Choroid plexus epithelial cell (primary cell): ENCODE measurements around the gene GTF3C4.

Experiments
- DNase-seq: peaks from one replicate; pipeline ENCODE4 v3.0.0-alpha.2; 2010; ENCODE audit warnings: low read depth
- H3K4me3 ChIP-seq: 2 replicates; pipeline ENCODE4 v1.5.1; 2011; ENCODE audit warnings: low read depth, mild to moderate bottlenecking, control low read depth, low read length, moderate library complexity
- TF ChIP-seq, protein P1 (sequence below): conservative IDR thresholded peaks from 2 replicates; pipeline ENCODE4 v1.5.1; 2011; ENCODE audit warnings: low read depth, mild to moderate bottlenecking, control low read depth, inconsistent platforms, low read length, moderate library complexity

Gene GTF3C4

DNA sequence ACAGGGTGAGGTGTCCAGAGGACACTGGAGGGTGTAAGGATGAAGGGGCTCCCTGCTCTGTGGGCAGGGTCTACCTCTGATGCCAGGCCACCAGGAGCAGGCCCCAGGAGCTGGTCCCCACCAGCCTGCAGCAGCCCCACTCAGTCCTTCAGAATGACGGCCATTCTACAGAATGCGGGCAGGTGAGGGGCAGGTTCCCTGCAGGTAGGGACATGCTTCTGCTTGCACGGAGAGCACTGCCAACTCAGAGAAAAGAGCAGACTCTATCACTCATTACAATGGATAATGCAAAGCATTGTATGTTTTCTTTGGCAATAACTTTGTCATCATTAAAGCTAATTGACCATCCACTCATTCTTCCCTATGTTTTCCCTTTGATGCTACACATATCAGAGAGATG is 39.5 kb upstream of the GTF3C4 start:
- no peak overlapping the region for H3K4me3 ChIP-seq
- TF ChIP-seq, protein P1, sequence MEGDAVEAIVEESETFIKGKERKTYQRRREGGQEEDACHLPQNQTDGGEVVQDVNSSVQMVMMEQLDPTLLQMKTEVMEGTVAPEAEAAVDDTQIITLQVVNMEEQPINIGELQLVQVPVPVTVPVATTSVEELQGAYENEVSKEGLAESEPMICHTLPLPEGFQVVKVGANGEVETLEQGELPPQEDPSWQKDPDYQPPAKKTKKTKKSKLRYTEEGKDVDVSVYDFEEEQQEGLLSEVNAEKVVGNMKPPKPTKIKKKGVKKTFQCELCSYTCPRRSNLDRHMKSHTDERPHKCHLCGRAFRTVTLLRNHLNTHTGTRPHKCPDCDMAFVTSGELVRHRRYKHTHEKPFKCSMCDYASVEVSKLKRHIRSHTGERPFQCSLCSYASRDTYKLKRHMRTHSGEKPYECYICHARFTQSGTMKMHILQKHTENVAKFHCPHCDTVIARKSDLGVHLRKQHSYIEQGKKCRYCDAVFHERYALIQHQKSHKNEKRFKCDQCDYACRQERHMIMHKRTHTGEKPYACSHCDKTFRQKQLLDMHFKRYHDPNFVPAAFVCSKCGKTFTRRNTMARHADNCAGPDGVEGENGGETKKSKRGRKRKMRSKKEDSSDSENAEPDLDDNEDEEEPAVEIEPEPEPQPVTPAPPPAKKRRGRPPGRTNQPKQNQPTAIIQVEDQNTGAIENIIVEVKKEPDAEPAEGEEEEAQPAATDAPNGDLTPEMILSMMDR: no peak
- no peak for DNase-seq

DNA sequence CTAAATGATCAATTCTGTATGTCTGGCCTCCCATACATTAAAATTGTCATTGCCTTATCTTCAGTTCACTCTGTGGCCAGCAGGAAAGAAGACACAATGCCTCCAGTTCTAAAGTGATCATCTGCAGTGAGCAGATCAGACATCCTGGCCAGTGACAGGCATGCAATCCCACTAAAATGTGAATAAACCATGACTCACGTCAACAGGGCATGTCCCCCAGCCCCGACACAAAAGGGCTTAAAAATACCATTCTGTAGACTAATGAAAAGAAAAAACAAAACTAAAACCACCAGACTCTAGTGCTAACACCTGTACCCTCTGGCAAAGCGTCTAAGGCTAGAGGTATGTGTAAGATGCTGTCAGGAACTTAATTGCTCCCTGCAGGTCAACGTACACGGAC is 39.0 kb upstream of the GTF3C4 start:
- DNase-seq: peak; percentile 47
- no peak overlapping the region for H3K4me3 ChIP-seq
- TF ChIP-seq, protein P1: peak; percentile 17

- DNase-seq: peak; percentile 22
- H3K4me3 ChIP-seq: no peak overlapping the region
- TF ChIP-seq, protein P1: no peak
Observed at GRCh38 chr9:132631685-132632084, 38.6 kb upstream of the GTF3C4 start.

DNA sequence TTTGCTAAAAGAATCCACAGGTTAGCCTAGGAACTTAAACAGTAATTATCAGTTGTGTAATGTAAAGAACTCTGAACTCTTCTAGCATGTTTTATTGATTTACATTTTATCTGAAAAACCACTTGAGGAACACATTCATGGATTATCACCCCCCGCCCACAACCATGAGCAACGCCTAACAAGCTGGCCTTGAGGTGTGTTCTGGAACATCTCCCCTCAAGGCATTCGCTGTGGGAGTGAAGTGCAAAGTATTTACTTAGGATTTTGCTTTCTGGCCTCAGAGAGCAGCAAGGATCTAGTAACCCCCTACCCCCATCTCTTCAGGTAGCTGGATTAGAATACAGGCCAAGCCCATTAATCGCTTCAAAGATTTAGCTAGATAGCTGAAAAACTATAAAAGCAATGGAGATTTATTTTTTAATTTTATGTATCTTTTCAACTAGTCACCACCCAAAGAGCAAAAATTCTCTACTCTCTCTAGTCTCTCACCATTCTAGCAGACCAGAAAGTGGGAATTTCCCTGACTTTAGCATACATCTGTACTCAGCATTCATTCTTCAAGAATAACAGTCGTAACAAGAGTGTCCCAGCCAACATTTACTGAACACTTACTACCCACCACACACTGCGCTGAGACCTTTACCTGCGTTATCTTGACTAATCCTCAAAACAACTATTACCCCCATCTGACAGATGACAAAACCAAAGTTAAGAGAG is 37.7 kb upstream of the GTF3C4 start:
- no peak overlapping the region for H3K4me3 ChIP-seq
- TF ChIP-seq, protein P1: no peak
- DNase-seq: no peak

DNA sequence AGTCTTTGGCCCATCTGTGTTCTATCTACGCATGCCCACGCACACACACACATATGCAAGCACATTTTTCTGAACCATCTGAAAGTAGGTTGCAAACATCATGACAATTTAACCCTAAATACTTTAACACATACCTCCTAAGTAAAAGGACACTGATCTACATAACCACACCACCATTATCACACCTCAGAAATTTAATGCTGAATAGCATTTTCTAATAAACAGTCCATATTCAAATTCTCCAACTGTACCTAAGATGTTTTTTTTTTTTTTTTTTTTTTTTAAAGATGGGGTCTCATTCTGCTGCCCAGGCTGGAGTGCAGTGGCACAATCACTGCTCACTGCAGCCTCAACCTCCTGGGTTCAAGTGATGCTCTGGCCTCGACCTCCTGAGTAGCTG is 35.9 kb upstream of the GTF3C4 start:
- TF ChIP-seq, protein P1: no peak
- no peak overlapping the region for H3K4me3 ChIP-seq
- DNase-seq: no peak

GRCh38 chr9:132637351-132637750 is 32.9 kb upstream of the GTF3C4 start:
- no peak overlapping the region for H3K4me3 ChIP-seq
- TF ChIP-seq, protein P1: no peak
- no peak for DNase-seq

- DNase-seq: no peak
- no peak overlapping the region for H3K4me3 ChIP-seq
- TF ChIP-seq, protein P1: no peak
Observed at GRCh38 chr9:132637801-132638200, 32.5 kb upstream of the GTF3C4 start.
